PC-9 (cell line): Measurements from ENCODE around the gene OPN3. TPM values are rescaled to one million over a fixed set of nuclear protein-coding genes. Genes with fewer than 3 reads are reported as not detected.

Experiments
- BruUV-seq: library from RNA; stranded (reverse); fragments of 400-500 nt; replicated peaks from 2 replicates; lab custom pipeline; 2021; lab: Mats Ljungman, UMichigan
- CTCF ChIA-PET: fragments of 300-600 bp; sonication (Branson Sonifier 250); formaldehyde crosslinking; loops from one replicate; lab custom pipeline; 2022; ENCODE audit warnings: antibody characterized with exemption; lab: Charles Lee
- POLR2A ChIA-PET: fragments of 300-600 bp; sonication (Branson Sonifier 250); formaldehyde crosslinking; loops from one replicate; lab custom pipeline; 2022; ENCODE audit warnings: antibody characterized with exemption; ENCODE audit not compliant: unreplicated experiment; lab: Charles Lee
- DNase-seq, 2 experiments: peaks; one replicate each; pipeline versions ENCODE4 v3.0.0 to v3.0.0-alpha.2; 2015 to 2022; ENCODE audit warnings: mixed read lengths in 1 of 2
- H2AFZ ChIP-seq: fragments of 200-600 bp; sonication (generic); 2 replicates; pipeline ENCODE4 v1.8.1; 2017; ENCODE audit warnings: antibody characterized with exemption
- H3F3A ChIP-seq: fragments of 200-600 bp; sonication (generic); 2 replicates; pipeline ENCODE4 v1.8.1; 2017; ENCODE audit warnings: antibody characterized with exemption, mild to moderate bottlenecking, low read depth; ENCODE audit not compliant: insufficient read depth
- H3K27ac ChIP-seq: fragments of 200-600 bp; sonication (generic); 2 replicates; pipeline ENCODE4 v1.6.1; 2016; ENCODE audit warnings: mixed run types
- H3K27me3 ChIP-seq: fragments of 200-600 bp; sonication (generic); 2 replicates; pipeline ENCODE4 v1.6.1; 2016; ENCODE audit warnings: low read depth, mixed run types; ENCODE audit not compliant: insufficient read depth
- H3K36me3 ChIP-seq: fragments of 200-600 bp; sonication (generic); 2 replicates; pipeline ENCODE4 v1.6.1; 2016; ENCODE audit warnings: low read depth, mixed run types
- H3K4me1 ChIP-seq: fragments of 200-600 bp; sonication (generic); replicated peaks from 2 replicates; pipeline ENCODE4 v1.6.1; 2016; ENCODE audit warnings: mixed run types; ENCODE audit not compliant: insufficient read depth
- H3K4me2 ChIP-seq: fragments of 200-600 bp; sonication (generic); 2 replicates; pipeline ENCODE4 v1.6.1; 2017; ENCODE audit warnings: mixed run types
- H3K4me3 ChIP-seq: fragments of 200-600 bp; sonication (generic); 2 replicates; pipeline ENCODE4 v1.6.1; 2016; ENCODE audit warnings: mixed run types
- H3K79me2 ChIP-seq: fragments of 200-600 bp; sonication (generic); 2 replicates; pipeline ENCODE4 v1.6.1; 2017; ENCODE audit warnings: low read depth, mixed run types
- H3K9me2 ChIP-seq: fragments of 200-600 bp; sonication (generic); 2 replicates; pipeline ENCODE4 v1.8.1; 2017; ENCODE audit warnings: mild to moderate bottlenecking; ENCODE audit not compliant: insufficient read depth
- H3K9me3 ChIP-seq: fragments of 200-600 bp; sonication (generic); 2 replicates; pipeline ENCODE4 v1.8.1; 2016; ENCODE audit warnings: low read depth; ENCODE audit not compliant: insufficient read depth
- H4K20me1 ChIP-seq: fragments of 200-600 bp; sonication (generic); 2 replicates; pipeline ENCODE4 v1.8.1; 2017; ENCODE audit not compliant: insufficient read depth
- CTCF ChIP-seq: fragments of 200-600 bp; sonication (generic); conservative IDR thresholded peaks from 2 replicates; pipeline ENCODE4 v1.6.1; 2017; ENCODE audit warnings: mixed run types, antibody characterized with exemption, mild to moderate bottlenecking, moderate library complexity
- EZH2 ChIP-seq: fragments of 200-600 bp; sonication (generic); IDR thresholded peaks from 2 replicates; pipeline ENCODE4 v1.8.0; 2017; ENCODE audit warnings: antibody characterized with exemption, low read depth
- intact Hi-C: fragments of 100-400 bp; cut with micrococcal nuclease; formaldehyde crosslinking; loops from one replicate; pipeline ENCODE4 v1.10.0; 2022; ENCODE audit not compliant: unreplicated experiment
- total RNA-seq: library from RNA; stranded (reverse); gene quantifications from 2 replicates; pipeline ENCODE4 v1.2.3, GENCODE V29; 2021

Gene OPN3
- total RNA-seq, 1 experiment from 2014 or later, result 62.7 TPM

GRCh38 chr1:241550318-241550717 lies 89.9 kb downstream of the OPN3 start:
- no peaks in the 10 kb centered on the region for H3K9me3 ChIP-seq
- H3K27ac ChIP-seq, result no peak overlapping the region
- DNase-seq, result no peak
- no peaks in the 10 kb centered on the region for H3K79me2 ChIP-seq
- ChIA-PET POLR2A (no interaction called here), CTCF (no interaction called here)
- intact Hi-C loops, result no loop called here
- BruUV-seq, result no TSS peak
- no peaks in the 10 kb centered on the region for H3K9me2 ChIP-seq
- H3K4me3 ChIP-seq, result no peak overlapping the region
- H2AFZ ChIP-seq, result no peak overlapping the region
- no peaks in the 10 kb centered on the region for H4K20me1 ChIP-seq
- H3K4me2 ChIP-seq, result no peak overlapping the region
- H3K4me1 ChIP-seq, result no peaks in the 10 kb centered on the region
- no peaks in the 10 kb centered on the region for H3K36me3 ChIP-seq
- H3F3A ChIP-seq, result no peaks in the 10 kb centered on the region
- no peaks in the 10 kb centered on the region for H3K27me3 ChIP-seq
- TF ChIP-seq CTCF, result no peak
- no peak for TF ChIP-seq EZH2

GRCh38 chr1:241548008-241548407 lies 92.2 kb downstream of the OPN3 start:
- Histone ChIP-seq H3K27ac (no peak overlapping the region), H3K4me1 (peaks cover 3% of the 10 kb centered on the region), H3K27me3 (no peaks in the 10 kb centered on the region), H3K36me3 (no peaks in the 10 kb centered on the region), H4K20me1 (no peaks in the 10 kb centered on the region), H2AFZ (no peak overlapping the region), H3K4me3 (no peak overlapping the region), H3F3A (no peaks in the 10 kb centered on the region), H3K79me2 (no peaks in the 10 kb centered on the region), H3K4me2 (no peak overlapping the region), H3K9me2 (no peaks in the 10 kb centered on the region; the same call in 1 of the 2 replicates), H3K9me3 (no peaks in the 10 kb centered on the region)
- DNase-seq, result no peak
- BruUV-seq, result no TSS peak
- intact Hi-C loops, result no loop called here
- POLR2A ChIA-PET, result no interaction called here
- TF ChIP-seq EZH2, result no peak
- no peak for TF ChIP-seq CTCF
- CTCF ChIA-PET, result no interaction called here

Other genes starting within 250 kb of the OPN3 start
- 56.1 and 88.3 TPM in 2 replicates for gene FH, start 120.6 kb downstream of the OPN3 start, total RNA-seq
- gene KMO, start 108.0 kb downstream of the OPN3 start, total RNA-seq, result 0.07 TPM in 1 of 2 replicates, not detected in the other
- 34.6 and 47.8 TPM in 2 replicates for gene CHML, start within 50 bp of the OPN3 start, total RNA-seq
- gene WDR64, start 11.9 kb upstream of the OPN3 start, total RNA-seq, result not detected in 2 replicates
- 28.6 and 32.1 TPM in 2 replicates for gene EXO1, start 207.8 kb upstream of the OPN3 start, total RNA-seq